Spleen (tissue), 7 donors: Measurements from ENCODE around the gene DUSP22.

Source experiments
- POLR2A ChIP-seq, 3 donors: fragments of 450-650 bp; IDR thresholded peaks; one replicate each; pipeline ENCODE4 v1.5.1; 2017; ENCODE audit warnings: antibody characterized with exemption in 3 of 3, mild to moderate bottlenecking in 1 of 3
- POLR2AphosphoS5 ChIP-seq, 3 donors: sonication (generic); formaldehyde crosslinking; IDR thresholded peaks; one replicate each; pipeline ENCODE4 v1.5.1; 2017; ENCODE audit warnings: antibody characterized with exemption in 3 of 3
- TF ChIP-seq, protein P1 (sequence below), 11 experiments: fragments of 200-600 bp in 7 of 11; fragments of 450-650 bp in 4 of 11; sonication (generic) in 4 of 11; IDR thresholded peaks in 8 of 11; conservative IDR thresholded peaks in 3 of 11; 1 replicate in 7 of 11; 2 replicates in 4 of 11; pipeline versions ENCODE4 v1.4.0 to v1.8.0; 2016 to 2021; ENCODE audit warnings: antibody characterized with exemption in 11 of 11, inconsistent platforms in 4 of 11, mild to moderate bottlenecking in 1 of 11
- donor health status: DM: no; HTN: no; CAD: no; lungs with moderate emphysema.
- donor health status: DM: no; HTN: no; CAD: no.
- donor health status: DM: no; HTN: no; CAD: no.

DNA sequence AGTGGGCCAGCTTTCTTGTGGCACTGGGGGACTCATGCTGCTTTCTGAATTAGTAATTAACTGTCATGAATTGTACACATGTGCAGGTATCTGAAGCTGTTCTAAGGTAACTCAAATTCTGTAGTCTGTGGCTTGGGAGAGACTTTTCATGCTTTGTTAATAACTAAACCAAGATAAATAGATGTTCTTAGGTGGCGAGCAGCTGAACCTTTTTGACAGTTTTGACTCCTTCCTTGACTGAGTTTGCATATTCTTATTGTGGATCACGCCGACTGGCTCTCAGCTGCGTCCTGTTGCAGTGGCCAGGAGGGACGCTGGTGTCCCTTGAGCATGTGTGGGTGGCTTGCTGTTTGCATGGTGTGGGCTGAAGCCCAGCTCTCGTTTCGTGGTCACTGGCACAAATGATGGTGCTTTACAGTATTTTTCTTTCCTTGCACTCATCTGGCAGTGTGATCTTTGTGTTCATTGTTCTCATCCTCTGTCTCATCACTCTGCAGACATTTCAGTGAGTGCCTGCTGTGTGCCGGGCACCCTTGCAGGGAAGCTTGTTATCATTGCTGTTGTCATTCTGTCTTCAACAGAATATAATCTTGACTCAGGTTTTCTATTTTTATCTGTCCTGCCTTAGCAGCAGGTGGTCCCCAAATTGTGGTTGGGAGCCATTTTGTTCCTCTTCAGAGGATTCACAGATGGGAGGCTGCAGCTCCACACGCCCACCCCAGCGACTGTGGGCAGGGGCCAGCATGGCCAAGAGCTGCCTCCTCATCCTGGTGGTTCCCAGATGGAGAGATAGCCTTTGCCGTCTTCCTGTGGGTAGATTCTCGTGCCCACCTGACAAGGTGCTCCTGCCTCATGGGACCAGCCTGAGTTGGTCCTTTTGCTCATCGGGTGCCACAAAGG is 39.6 kb downstream of the DUSP22 start:
- TF ChIP-seq, protein P1, sequence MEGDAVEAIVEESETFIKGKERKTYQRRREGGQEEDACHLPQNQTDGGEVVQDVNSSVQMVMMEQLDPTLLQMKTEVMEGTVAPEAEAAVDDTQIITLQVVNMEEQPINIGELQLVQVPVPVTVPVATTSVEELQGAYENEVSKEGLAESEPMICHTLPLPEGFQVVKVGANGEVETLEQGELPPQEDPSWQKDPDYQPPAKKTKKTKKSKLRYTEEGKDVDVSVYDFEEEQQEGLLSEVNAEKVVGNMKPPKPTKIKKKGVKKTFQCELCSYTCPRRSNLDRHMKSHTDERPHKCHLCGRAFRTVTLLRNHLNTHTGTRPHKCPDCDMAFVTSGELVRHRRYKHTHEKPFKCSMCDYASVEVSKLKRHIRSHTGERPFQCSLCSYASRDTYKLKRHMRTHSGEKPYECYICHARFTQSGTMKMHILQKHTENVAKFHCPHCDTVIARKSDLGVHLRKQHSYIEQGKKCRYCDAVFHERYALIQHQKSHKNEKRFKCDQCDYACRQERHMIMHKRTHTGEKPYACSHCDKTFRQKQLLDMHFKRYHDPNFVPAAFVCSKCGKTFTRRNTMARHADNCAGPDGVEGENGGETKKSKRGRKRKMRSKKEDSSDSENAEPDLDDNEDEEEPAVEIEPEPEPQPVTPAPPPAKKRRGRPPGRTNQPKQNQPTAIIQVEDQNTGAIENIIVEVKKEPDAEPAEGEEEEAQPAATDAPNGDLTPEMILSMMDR (IDR thresholded peaks at IDR 0.05 in 8 of 11, conservative IDR thresholded peaks at IDR 0.05 in 3 of 11), result no peak
- TF ChIP-seq POLR2AphosphoS5 (IDR thresholded peaks at IDR 0.05), result peak in 2 of 3 donors; percentile 15 to 38
- TF ChIP-seq POLR2A (IDR thresholded peaks at IDR 0.05), result no peak
